Neutrophil (primary cell): ENCODE measurements around the gene FBN1.

Source experiments
- H3K27ac ChIP-seq: fragments of 200-600 bp; sonication (generic); 2 replicates; pipeline ENCODE4 v1.5.1; 2016; ENCODE audit warnings: mild to moderate bottlenecking, moderate library complexity
- H3K27me3 ChIP-seq: fragments of 200-600 bp; sonication (generic); 2 replicates; pipeline ENCODE4 v1.6.0; 2016; ENCODE audit warnings: mild to moderate bottlenecking
- H3K36me3 ChIP-seq: fragments of 200-600 bp; sonication (generic); 2 replicates; pipeline ENCODE4 v1.5.1; 2017
- H3K4me1 ChIP-seq, 2 experiments: fragments of 200-600 bp in 1 of 2; sonication (generic) in 1 of 2; 1 replicate in 1 of 2; 2 replicates in 1 of 2; pipeline versions ENCODE4 v1.5.1 to v1.6.1; 2013 to 2016; ENCODE audit warnings: low read depth in 1 of 2, low read length in 1 of 2, mild to moderate bottlenecking in 1 of 2, moderate library complexity in 1 of 2; ENCODE audit not compliant: control insufficient read depth in 1 of 2, insufficient read depth in 1 of 2
- H3K4me3 ChIP-seq, 2 experiments: fragments of 200-600 bp in 1 of 2; sonication (generic) in 1 of 2; 1 replicate in 1 of 2; 2 replicates in 1 of 2; pipeline ENCODE4 v1.5.1; 2013 to 2016; ENCODE audit warnings: low read depth in 1 of 2, low read length in 1 of 2, mild to moderate bottlenecking in 1 of 2, moderate library complexity in 1 of 2
- H3K9me3 ChIP-seq: fragments of 200-600 bp; sonication (generic); 2 replicates; pipeline ENCODE4 v1.5.1; 2016
- TF ChIP-seq, protein P1 (sequence below): fragments of 200-600 bp; sonication (generic); IDR thresholded peaks from 2 replicates; pipeline ENCODE4 v1.5.1; 2016; ENCODE audit warnings: antibody characterized with exemption

FBN1 gene

GRCh38 chr15:48637639-48638038 lies 7.9 kb downstream of the FBN1 start:
- TF ChIP-seq, protein P1, sequence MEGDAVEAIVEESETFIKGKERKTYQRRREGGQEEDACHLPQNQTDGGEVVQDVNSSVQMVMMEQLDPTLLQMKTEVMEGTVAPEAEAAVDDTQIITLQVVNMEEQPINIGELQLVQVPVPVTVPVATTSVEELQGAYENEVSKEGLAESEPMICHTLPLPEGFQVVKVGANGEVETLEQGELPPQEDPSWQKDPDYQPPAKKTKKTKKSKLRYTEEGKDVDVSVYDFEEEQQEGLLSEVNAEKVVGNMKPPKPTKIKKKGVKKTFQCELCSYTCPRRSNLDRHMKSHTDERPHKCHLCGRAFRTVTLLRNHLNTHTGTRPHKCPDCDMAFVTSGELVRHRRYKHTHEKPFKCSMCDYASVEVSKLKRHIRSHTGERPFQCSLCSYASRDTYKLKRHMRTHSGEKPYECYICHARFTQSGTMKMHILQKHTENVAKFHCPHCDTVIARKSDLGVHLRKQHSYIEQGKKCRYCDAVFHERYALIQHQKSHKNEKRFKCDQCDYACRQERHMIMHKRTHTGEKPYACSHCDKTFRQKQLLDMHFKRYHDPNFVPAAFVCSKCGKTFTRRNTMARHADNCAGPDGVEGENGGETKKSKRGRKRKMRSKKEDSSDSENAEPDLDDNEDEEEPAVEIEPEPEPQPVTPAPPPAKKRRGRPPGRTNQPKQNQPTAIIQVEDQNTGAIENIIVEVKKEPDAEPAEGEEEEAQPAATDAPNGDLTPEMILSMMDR: no peak
- Histone ChIP-seq H3K4me3 (no peak overlapping the region), H3K4me1 (no peaks in the 10 kb centered on the region), H3K27me3 (peaks cover under 1% of the 10 kb centered on the region), H3K9me3 (no peaks in the 10 kb centered on the region), H3K36me3 (no peaks in the 10 kb centered on the region), H3K27ac (no peak overlapping the region)

- TF ChIP-seq, protein P1: no peak
- Histone ChIP-seq H3K36me3 (no peaks in the 10 kb centered on the region), H3K9me3 (no peaks in the 10 kb centered on the region), H3K4me1 (no peaks in the 10 kb centered on the region), H3K4me3 (no peak overlapping the region), H3K27ac (no peak overlapping the region), H3K27me3 (no peaks in the 10 kb centered on the region)
Observed at GRCh38 chr15:48636511-48636910, 9.0 kb downstream of the FBN1 start.

- Histone ChIP-seq H3K36me3 (no peaks in the 10 kb centered on the region), H3K9me3 (no peaks in the 10 kb centered on the region), H3K4me3 (no peak overlapping the region), H3K4me1 (no peaks in the 10 kb centered on the region), H3K27me3 (no peaks in the 10 kb centered on the region), H3K27ac (no peak overlapping the region)
- TF ChIP-seq, protein P1: no peak
Observed at GRCh38 chr15:48634893-48635292, 10.6 kb downstream of the FBN1 start.

GRCh38 chr15:48634096-48634495 lies 11.4 kb downstream of the FBN1 start:
- H3K9me3 ChIP-seq: no peaks in the 10 kb centered on the region
- H3K27ac ChIP-seq: no peak overlapping the region
- H3K27me3 ChIP-seq: no peaks in the 10 kb centered on the region
- TF ChIP-seq, protein P1: no peak
- no peaks in the 10 kb centered on the region for H3K4me1 ChIP-seq
- H3K36me3 ChIP-seq: no peaks in the 10 kb centered on the region
- no peak overlapping the region for H3K4me3 ChIP-seq

GRCh38 chr15:48632651-48633050 lies 12.9 kb downstream of the FBN1 start:
- H3K27ac ChIP-seq: no peak overlapping the region
- H3K4me1 ChIP-seq: no peaks in the 10 kb centered on the region
- no peaks in the 10 kb centered on the region for H3K27me3 ChIP-seq
- no peaks in the 10 kb centered on the region for H3K9me3 ChIP-seq
- no peak overlapping the region for H3K4me3 ChIP-seq
- H3K36me3 ChIP-seq: no peaks in the 10 kb centered on the region
- TF ChIP-seq, protein P1: no peak
